K562 (cell line): ENCODE data around the gene PFN3. TPM values are rescaled to one million over a fixed set of nuclear protein-coding genes. Genes with fewer than 3 reads are reported as not detected.

Source experiments
- ARID1B ChIP-seq: fragments of 450-650 bp; IDR thresholded peaks from 2 replicates; pipeline ENCODE4 v1.6.1; 2016; ENCODE audit warnings: antibody characterized with exemption, mild to moderate bottlenecking, inconsistent platforms
- CBX1 ChIP-seq: sonication (generic); IDR thresholded peaks from 2 replicates; pipeline ENCODE4 v1.6.1; 2016; ENCODE audit warnings: antibody characterized with exemption, low read depth, mild to moderate bottlenecking
- CEBPB ChIP-seq: fragments of 450-650 bp; IDR thresholded peaks from 2 replicates; pipeline ENCODE4 v1.6.1; 2016; ENCODE audit warnings: missing genetic modification characterization, missing compliant biosample characterization
- CREM ChIP-seq: IDR thresholded peaks from 2 replicates; pipeline ENCODE4 v1.6.1; 2014; ENCODE audit warnings: antibody characterized with exemption, low read depth
- HNRNPH1 ChIP-seq: fragments of 200-400 bp; formaldehyde crosslinking; optimal IDR thresholded peaks from 2 replicates; pipeline ENCODE3; 2017; ENCODE audit warnings: low read depth, mild to moderate bottlenecking, low read length, moderate library complexity
- KAT8 ChIP-seq: fragments of 450-650 bp; IDR thresholded peaks from 2 replicates; pipeline ENCODE4 v1.6.1; 2016; ENCODE audit warnings: low read depth, mild to moderate bottlenecking
- NKRF ChIP-seq: fragments of 450-650 bp; IDR thresholded peaks from 2 replicates; pipeline ENCODE4 v1.6.1; 2016; ENCODE audit warnings: borderline replicate concordance
- OTX1 ChIP-seq: fragments of 450-650 bp; formaldehyde crosslinking; IDR thresholded peaks from 2 replicates; pipeline ENCODE4 v1.4.0; 2022; ENCODE audit warnings: mild to moderate bottlenecking
- PHF8 ChIP-seq: fragments of 200-600 bp; sonication (generic); IDR thresholded peaks from 2 replicates; pipeline ENCODE4 v1.6.1; 2012; ENCODE audit warnings: mixed run types, mild to moderate bottlenecking, inconsistent platforms, low read length, moderate library complexity, borderline replicate concordance
- RAD51 ChIP-seq: fragments of 450-650 bp; IDR thresholded peaks from 2 replicates; pipeline ENCODE4 v1.7.1; 2016; ENCODE audit warnings: low read depth, mild to moderate bottlenecking, borderline replicate concordance
- RBFOX2 ChIP-seq: fragments of 200-400 bp; formaldehyde crosslinking; IDR thresholded peaks from 2 replicates; pipeline ENCODE4 v1.6.1; 2017; ENCODE audit warnings: low read depth, mild to moderate bottlenecking, low read length, moderate library complexity
- RFX1 ChIP-seq: fragments of 450-650 bp; IDR thresholded peaks from 2 replicates; pipeline ENCODE4 v1.6.1; 2016; ENCODE audit warnings: mild to moderate bottlenecking, moderate library complexity
- SP2 ChIP-seq: IDR thresholded peaks from 2 replicates; pipeline ENCODE4 v1.6.1; 2011; ENCODE audit warnings: mild to moderate bottlenecking, low read depth, low read length, moderate library complexity; ENCODE audit not compliant: poor library complexity, severe bottlenecking; ENCODE audit errors: extremely low read depth
- ZBED1 ChIP-seq: IDR thresholded peaks from 2 replicates; pipeline ENCODE4 v1.6.1; 2014
- ZFX ChIP-seq: sonication (generic); formaldehyde crosslinking; IDR thresholded peaks from 2 replicates; pipeline ENCODE4 v1.8.0; 2022; ENCODE audit warnings: mild to moderate bottlenecking, missing genetic modification reagents, moderate library complexity
- ZHX1 ChIP-seq: fragments of 150-350 bp; conservative IDR thresholded peaks from 2 replicates; pipeline ENCODE4 v1.6.1; 2014; ENCODE audit warnings: low read length
- ZNF133 ChIP-seq: fragments of 250-450 bp; sonication (Bioruptor Pico); IDR thresholded peaks from 2 replicates; pipeline ENCODE4 v1.4.0; 2020; ENCODE audit warnings: mild to moderate bottlenecking
- ZNF253 ChIP-seq: fragments of 250-450 bp; sonication (Bioruptor Pico); conservative IDR thresholded peaks from 2 replicates; pipeline ENCODE4 v1.6.1; 2021; ENCODE audit warnings: mild to moderate bottlenecking
- ZNF583 ChIP-seq: fragments of 250-450 bp; sonication (Bioruptor Pico); IDR thresholded peaks from 2 replicates; pipeline ENCODE4 v1.4.0; 2020
- polyA plus RNA-seq, 8 experiments: library from polyadenylated mRNA; depleted of rRNA in 4 of 8; stranded (reverse) in 5 of 8; unstranded in 3 of 8; fragments of >200 nt; fragmentation: Nextera tagmentation in 2 of 8; fragmentation: Illumina TruSeq in 1 of 8; extraction: Ambion mirVana in 2 of 8; extraction: Trizol in 1 of 8; gene quantifications; 2 replicates each; pipeline versions ENCODE4 v1.2.1 to v1.2.3, GENCODE V29; 2011 to 2014; ENCODE audit warnings: inconsistent platforms in 1 of 8, missing spikeins in 1 of 8
- total RNA-seq, 7 experiments: library from RNA; depleted of rRNA in 6 of 7; stranded (reverse); fragments of >200 nt in 6 of 7; fragmentation: Illumina TruSeq in 2 of 7; extraction: Trizol in 2 of 7; gene quantifications; 2 replicates each; pipeline versions ENCODE4 v1.2.1 to v1.2.3, GENCODE V29; 2011 to 2021; ENCODE audit warnings: low replicate concordance in 1 of 7
- TF ChIP-seq, protein P1 (sequence below), 2 experiments: fragments of 450-650 bp; IDR thresholded peaks; 2 replicates each; pipeline ENCODE4 v1.6.1; 2018; ENCODE audit warnings: mild to moderate bottlenecking in 2 of 2, low read depth in 1 of 2; ENCODE audit not compliant: partially characterized antibody in 2 of 2

Gene PFN3
- total and polyA plus RNA-seq, 9 of the 15 experiments (the other 6 are each of a cell fraction or from before 2014, with no cell fraction given): not detected

DNA sequence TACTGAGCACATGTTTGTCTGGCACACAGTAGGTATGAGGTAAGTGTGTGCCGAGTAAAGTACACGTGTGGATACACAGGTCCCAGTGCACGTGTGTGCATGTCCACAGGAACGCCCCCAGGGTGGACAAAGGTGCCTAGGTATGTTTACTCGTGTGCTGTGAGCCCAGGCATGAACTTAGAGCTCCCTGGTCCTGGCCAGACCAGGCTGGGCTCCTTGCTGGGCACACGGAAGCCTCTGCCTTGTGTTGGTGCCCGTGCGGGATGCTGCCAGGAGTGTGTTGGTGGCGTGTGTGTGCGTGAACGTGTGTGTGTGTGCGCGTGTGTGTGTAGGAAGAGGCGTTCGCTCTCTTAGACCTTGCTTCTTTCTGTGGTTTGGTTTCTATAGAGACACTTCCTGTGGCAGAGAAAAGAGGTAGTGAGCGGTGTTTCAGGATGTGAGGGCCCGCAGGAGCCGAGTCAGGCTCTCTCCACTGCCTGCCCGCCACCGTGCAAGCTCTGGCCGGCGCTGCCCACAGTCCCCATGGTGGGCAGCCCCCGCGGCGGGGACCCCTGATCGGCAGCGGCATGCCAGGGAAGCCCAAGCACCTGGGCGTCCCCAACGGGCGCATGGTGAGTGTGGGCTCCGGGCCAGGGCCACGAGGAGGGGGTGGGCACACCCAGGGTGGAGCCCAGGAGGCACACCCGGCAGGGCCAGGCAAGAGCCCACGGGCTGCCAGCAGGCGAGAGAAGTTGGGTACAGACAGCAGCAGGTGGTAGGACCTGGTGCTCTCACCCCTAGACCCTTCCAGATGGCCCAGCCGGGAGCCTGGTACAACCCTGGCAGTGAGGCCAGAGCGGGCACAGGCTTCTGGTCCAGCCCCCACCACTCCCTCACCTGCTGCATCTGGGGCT, 42.8 kb downstream of the PFN3 start, which contains the start of gene RGS14 (continued):
- TF ChIP-seq ZHX1: no peak
- peak; percentile 50; the same call in 1 of the 2 replicates for TF ChIP-seq PHF8
- 0 out of 2 replicates have a peak, but pooled peaks have one; percentile 29 for TF ChIP-seq CBX1
- TF ChIP-seq CREM: 0 out of 2 replicates have a peak, but pooled peaks have one; percentile 32
- TF ChIP-seq KAT8: no peak
- TF ChIP-seq OTX1 (CRISPR knock-in tag): peak; percentile 64; the same call in 1 of the 2 replicates
- peak; percentile 13; the same call in 1 of the 2 replicates for TF ChIP-seq ARID1B
- no peak for TF ChIP-seq HNRNPH1
- TF ChIP-seq ZNF253: no peak
- TF ChIP-seq ZNF583 (CRISPR knock-in tag): no peak
- TF ChIP-seq ZNF133 (CRISPR knock-in tag): no peak
- no peak for TF ChIP-seq NKRF
- TF ChIP-seq SP2: no peak
- TF ChIP-seq RFX1: no peak; the same call in 1 of the 2 replicates
- TF ChIP-seq CEBPB (tag): no peak
- peak; percentile 62 for TF ChIP-seq ZFX
- TF ChIP-seq ZBED1: no peak
- peak; percentile 60 for TF ChIP-seq RBFOX2
- TF ChIP-seq, protein P1, sequence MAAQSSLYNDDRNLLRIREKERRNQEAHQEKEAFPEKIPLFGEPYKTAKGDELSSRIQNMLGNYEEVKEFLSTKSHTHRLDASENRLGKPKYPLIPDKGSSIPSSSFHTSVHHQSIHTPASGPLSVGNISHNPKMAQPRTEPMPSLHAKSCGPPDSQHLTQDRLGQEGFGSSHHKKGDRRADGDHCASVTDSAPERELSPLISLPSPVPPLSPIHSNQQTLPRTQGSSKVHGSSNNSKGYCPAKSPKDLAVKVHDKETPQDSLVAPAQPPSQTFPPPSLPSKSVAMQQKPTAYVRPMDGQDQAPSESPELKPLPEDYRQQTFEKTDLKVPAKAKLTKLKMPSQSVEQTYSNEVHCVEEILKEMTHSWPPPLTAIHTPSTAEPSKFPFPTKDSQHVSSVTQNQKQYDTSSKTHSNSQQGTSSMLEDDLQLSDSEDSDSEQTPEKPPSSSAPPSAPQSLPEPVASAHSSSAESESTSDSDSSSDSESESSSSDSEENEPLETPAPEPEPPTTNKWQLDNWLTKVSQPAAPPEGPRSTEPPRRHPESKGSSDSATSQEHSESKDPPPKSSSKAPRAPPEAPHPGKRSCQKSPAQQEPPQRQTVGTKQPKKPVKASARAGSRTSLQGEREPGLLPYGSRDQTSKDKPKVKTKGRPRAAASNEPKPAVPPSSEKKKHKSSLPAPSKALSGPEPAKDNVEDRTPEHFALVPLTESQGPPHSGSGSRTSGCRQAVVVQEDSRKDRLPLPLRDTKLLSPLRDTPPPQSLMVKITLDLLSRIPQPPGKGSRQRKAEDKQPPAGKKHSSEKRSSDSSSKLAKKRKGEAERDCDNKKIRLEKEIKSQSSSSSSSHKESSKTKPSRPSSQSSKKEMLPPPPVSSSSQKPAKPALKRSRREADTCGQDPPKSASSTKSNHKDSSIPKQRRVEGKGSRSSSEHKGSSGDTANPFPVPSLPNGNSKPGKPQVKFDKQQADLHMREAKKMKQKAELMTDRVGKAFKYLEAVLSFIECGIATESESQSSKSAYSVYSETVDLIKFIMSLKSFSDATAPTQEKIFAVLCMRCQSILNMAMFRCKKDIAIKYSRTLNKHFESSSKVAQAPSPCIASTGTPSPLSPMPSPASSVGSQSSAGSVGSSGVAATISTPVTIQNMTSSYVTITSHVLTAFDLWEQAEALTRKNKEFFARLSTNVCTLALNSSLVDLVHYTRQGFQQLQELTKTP (IDR thresholded peaks at IDR 0.05; ENCODE audit: low read depth in 1 of 2, partially characterized antibody in 2 of 2): no peak
- TF ChIP-seq RAD51: no peak
